Activated CD4-positive, alpha-beta T cell treated with anti-CD3 and anti-CD28 coated beads, Interleukin-2, amount 50 U/mL, for 1 hour (primary cell): Measurements from ENCODE around the gene SRF.

Experiments used
- DNase-seq: peaks from one replicate; pipeline ENCODE4 v3.0.0-alpha.2; 2020

The SRF gene

GRCh38 chr6:43184268-43184985, 13.4 kb downstream of the SRF start:
- no peak for DNase-seq

GRCh38 chr6:43185391-43185985, 14.4 kb downstream of the SRF start:
- no peak for DNase-seq

DNA sequence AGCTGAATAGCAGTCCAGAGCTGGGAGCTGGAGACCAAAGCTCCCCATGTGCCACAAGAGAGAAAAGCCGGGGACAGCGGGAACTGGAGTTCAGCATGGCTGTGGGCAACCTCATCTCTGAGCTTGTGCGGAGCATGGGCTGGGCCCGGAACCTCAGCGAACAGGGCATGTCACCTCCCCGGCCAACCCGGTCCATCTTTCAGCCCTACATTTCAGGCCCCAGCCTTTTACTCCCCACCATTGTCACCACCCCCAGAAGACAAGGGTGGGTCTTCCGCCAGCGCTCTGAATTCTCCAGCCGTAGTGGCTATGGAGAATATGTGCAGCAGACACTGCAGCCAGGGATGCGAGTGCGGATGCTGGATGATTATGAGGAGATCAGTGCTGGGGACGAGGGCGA, 14.9 kb downstream of the SRF start:
- no peak for DNase-seq

DNA sequence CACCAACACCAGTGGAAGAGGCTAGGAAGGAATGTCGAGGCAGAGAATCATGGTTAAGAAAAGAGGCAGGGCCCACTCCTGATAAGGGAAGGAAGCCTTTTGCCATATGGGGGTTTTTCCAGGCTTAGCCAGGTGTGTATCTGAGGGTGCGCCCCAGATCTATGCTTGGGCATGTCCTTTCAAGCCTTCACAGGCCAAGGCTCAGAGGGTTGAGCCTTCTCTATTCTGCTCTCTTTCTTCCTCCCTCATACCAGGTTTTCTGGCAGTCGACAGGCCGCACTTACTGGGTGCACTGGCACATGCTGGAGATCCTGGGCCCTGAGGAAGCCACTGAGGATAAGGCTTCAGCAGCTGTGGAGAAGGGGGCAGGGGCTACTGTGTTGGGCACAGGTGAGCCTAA, 15.6 kb downstream of the SRF start:
- no peak for DNase-seq

DNA sequence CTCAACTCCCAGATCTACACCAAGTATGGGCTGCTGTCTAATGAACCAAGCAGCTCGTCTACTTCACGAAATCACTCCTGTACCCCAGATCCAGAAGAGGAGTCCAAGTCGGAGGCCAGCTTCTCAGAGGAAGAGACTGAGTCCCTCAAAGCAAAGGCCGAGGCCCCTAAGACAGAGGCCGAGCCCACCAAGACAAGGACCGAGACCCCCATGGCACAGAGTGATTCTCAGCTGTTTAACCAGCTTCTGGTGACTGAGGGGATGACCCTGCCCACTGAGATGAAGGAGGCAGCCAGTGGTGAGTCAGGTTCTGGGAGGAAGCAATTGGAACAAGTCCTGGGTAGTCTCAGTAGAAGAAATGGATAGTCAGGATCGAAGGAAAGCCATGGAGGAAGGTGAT, 16.8 kb downstream of the SRF start:
- no peak for DNase-seq

DNA sequence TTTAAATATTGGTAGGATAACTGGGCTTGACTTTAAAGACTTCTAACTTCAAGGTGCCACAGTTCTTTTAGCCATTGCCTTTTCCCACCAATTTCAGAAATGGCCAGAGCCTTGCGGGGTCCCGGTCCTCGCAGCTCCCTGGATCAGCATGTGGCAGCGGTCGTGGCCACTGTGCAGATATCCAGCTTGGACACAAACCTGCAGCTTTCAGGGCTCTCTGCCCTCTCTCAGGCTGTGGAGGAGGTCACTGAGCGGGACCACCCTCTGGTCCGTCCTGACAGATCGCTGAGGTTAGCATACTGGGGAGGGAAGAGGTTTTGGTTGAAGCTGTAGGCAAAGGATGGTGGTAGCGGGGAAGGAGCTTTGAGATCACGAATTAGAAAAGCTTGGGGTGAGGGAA, 17.4 kb downstream of the SRF start:
- DNase-seq, result no peak

- no peak for DNase-seq
Measured at GRCh38 chr6:43189776-43190304, 18.8 kb downstream of the SRF start.

GRCh38 chr6:43192911-43193310, 21.8 kb downstream of the SRF start:
- no peak for DNase-seq

DNA sequence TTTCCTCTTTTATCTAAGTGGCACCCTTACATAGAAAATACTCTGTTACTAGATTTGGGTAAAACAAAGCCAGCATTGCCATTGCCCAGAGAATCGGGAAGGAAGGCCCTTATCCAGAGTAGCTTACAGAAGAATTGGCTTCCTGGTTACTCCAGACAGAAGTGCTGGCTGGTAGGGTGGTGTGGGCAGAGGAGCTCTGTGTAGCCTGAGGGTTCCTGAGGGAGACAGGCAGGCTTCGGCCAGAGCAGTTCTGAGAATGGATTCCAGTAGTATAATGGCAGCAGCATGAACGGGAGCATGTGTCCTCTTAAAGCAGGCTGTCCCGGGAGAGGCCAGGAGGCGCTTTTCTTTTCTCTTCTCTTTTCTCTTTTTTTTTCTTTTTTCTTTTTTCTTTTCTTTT, 22.9 kb downstream of the SRF start:
- no peak for DNase-seq

DNA sequence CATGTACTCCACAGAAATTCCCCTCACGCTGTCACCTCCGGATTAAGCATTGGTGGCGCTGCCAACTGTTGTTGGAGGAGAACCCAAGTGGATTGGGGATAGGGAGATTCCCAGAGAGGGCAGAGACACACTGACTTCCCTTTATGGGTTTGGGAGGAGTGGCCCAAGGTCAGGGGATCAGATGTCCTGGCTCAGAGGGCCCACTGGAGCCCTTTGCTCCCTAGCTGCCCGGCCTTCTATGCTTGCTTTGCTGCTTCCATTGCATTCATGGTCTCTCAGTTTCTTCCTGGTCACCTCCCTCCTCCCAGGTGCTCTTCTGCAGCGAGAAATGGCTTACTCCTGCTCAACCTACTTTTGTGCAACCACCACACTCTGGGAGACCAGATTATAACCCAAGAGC, 25.3 kb downstream of the SRF start:
- no peak for DNase-seq

DNA sequence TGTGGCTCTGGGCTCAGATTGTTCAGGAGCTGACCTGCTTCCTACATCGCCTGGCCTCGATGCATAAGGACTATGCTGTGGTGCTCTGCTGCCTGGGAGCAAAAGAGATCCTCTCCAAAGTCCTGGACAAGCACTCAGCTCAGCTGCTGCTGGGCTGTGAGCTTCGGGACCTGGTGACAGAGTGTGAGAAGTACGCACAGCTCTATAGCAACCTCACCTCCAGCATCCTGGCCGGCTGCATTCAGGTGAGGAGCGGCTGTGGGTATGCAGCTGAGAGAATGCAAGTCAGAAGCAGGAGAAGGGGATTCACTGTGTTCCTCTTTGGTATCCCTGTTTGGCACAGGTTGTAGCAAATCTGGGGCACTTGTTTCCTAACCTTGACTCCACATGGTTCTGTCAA, 28.8 kb downstream of the SRF start:
- DNase-seq, result no peak

DNA sequence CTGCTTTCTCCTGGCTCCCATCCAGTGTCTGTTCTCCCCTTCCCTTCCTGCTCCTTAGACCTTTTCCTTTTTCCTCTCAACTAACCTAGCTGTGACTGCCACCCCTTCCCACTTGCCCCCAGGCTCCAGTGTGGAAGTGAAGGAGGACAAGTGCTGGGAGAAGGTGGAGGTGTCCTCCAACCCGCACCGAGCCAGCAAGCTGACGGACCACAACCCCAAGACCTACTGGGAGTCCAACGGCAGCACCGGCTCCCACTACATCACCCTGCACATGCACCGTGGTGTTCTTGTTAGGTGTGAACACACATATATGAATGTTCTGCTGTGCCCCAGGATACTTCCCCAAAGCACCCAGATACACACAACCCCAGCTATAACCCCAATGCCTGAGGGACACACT, 29.5 kb downstream of the SRF start:
- no peak for DNase-seq

DNA sequence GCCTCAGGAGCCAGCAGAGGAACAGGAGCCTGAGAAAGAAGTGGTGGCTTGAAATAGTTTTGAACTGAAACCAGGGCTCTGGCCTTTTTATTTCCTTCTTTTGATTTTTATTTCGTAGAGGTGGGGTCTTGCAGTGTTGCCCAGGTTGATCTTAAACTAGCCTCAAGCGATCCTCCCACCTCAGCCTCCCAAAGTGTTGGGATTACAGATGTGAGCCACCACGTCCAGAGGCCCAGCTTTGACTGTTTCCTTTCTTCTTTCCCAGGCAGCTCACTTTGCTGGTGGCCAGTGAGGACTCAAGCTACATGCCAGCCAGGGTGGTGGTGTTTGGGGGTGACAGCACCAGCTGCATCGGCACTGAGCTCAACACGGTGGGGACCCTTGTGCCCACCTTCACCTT, 31.4 kb downstream of the SRF start:
- no peak for DNase-seq

GRCh38 chr6:43203029-43203717, 32.1 kb downstream of the SRF start:
- no peak for DNase-seq

- no peak for DNase-seq
Measured at GRCh38 chr6:43203718-43204095, 32.6 kb downstream of the SRF start.

DNA sequence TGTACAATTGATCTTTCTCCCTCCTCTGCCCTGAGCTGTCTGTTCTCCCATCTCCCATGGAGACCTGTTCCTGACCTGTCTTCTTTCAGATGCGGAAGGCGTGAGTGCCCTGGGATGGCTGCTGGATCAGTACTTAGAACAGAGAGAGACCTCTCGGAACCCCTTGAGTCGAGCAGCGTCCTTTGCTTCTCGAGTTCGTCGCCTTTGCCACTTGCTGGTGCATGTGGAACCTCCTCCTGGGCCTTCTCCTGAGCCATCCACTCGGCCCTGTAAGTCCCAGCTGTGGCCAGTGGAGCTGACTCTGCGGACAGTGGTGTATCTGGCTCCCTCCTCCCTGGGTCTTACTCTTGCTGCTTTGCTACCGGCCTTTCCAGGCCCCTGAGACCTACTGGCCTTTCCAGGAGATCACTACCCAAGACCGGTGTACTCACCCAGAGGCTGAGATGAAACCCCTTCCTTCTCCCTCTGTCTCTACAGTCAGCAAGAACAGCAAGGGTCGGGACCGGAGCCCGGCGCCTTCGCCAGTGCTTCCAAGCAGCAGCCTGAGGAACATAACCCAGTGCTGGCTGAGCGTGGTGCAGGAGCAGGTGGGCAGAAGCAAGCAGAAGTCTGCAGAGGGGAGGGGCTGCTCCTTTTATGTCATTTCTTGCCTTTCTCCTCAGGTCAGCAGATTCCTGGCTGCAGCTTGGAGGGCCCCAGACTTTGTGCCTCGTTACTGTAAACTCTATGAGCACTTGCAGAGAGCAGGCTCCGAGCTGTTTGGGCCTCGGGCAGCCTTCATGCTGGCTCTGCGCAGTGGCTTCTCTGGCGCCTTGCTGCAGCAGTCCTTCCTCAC, 33.4 kb downstream of the SRF start:
- no peak for DNase-seq

- no peak for DNase-seq
Measured at GRCh38 chr6:43205849-43206248, 34.8 kb downstream of the SRF start.

DNA sequence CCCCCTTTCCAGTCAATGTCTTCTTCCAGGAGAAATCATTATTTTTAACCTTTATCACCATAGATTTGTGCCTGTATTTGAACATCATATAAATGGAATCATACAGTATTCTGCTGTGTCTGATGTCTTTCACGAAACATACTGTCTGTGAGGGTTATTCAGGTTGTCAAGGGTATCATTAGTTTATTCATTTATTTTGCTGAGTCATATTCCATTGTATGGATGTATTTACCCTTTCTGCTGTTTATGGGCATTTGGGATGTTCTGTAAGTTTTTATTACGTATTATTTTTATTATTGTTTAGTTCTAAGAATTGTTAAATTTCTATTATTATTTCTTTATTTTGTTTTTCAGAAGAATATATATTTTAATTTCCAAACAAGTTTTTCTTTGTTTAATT, 36.2 kb downstream of the SRF start:
- no peak for DNase-seq

- no peak for DNase-seq
Measured at GRCh38 chr6:43211955-43212354, 40.9 kb downstream of the SRF start.

DNA sequence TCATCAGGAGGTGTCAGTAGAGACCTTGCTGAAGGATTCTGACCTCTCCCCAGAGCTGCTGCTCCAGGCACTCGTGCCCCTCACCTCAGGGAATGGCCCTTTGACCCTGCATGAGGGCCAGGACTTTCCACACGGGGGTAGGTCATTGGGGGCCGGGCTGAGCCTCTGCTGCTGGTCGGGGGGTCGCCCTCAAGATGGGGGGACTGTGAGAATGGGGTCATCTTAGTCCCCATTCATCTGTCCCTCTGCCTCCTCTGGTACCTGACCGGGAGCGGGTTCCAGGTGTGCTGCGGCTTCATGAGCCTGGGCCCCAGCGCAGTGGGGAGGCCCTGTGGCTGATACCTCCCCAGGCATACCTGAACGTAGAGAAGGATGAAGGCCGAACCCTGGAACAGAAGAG, 42.4 kb downstream of the SRF start:
- DNase-seq, result no peak

DNA sequence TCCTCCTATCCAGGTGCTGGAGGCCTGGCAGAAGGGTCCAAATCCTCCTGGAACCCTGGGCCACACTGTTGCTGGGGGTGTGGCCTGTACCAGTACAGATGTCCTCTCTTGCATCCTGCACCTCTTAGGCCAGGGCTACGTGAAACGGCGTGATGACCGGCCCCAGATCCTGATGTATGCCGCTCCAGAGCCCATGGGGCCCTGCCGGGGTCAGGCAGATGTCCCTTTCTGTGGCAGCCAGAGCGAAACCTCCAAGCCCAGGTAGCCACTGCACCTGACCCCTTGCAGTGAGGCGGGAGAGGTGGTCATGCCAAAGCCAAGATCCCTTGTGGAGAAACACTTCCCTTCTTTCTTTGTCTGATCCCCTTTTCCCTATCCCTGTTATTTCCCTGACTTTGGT, 44.0 kb downstream of the SRF start:
- DNase-seq, result no peak

DNA sequence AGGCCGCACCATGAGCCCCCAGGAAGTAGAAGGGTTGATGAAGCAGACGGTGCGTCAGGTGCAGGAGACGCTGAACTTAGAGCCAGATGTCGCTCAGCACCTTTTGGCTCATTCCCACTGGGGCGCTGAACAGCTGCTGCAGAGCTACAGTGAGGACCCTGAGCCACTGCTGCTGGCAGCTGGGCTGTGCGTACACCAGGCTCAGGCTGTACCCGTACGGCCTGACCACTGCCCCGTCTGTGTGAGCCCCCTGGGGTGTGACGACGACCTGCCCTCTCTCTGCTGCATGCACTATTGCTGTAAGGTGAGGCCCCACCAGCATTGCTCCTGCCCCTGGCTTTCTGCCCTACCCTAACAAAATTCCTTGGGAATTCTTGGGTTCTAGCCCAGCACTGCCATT, 45.1 kb downstream of the SRF start:
- no peak for DNase-seq

- no peak for DNase-seq
Measured at GRCh38 chr6:43217351-43217750, 46.3 kb downstream of the SRF start.
